ENCODE results near the gene JPT1.
A peak's percentile ranks its signal among the peaks of the same experiment; 100 is the strongest.
"Not testable (repeated sequence)": the region's sequence is repeated elsewhere in the genome, so short reads cannot be mapped to it uniquely, and the experiment has no call there.

Gene JPT1

GRCh38 chr17:75130059-75130631 is 24.2 kb downstream of the JPT1 start:
- DNase-seq (ENCODE audit: low read depth in 2 of 2): no peak

- no peak for DNase-seq (ENCODE audit: low read depth in 2 of 2)
Measured at GRCh38 chr17:75129576-75129975, 24.7 kb downstream of the JPT1 start.

- no peak for DNase-seq (ENCODE audit: low read depth in 2 of 2)
Measured at GRCh38 chr17:75128694-75129505, 25.4 kb downstream of the JPT1 start.

- DNase-seq (ENCODE audit: low read depth in 2 of 2): not testable (repeated sequence)
Measured at GRCh38 chr17:75127936-75128335, 26.4 kb downstream of the JPT1 start.

- DNase-seq (ENCODE audit: low read depth in 2 of 2): no peak
Measured at GRCh38 chr17:75126954-75127353, 27.4 kb downstream of the JPT1 start.

- DNase-seq (ENCODE audit: low read depth in 2 of 2): no peak
Measured at GRCh38 chr17:75125984-75126383, 28.3 kb downstream of the JPT1 start.

- DNase-seq (ENCODE audit: low read depth in 2 of 2): no peak
Measured at GRCh38 chr17:75124819-75125162, 29.5 kb downstream of the JPT1 start.

- DNase-seq (ENCODE audit: low read depth in 2 of 2): peak in 1 of 2 donors; percentile 46
Measured at GRCh38 chr17:75124041-75124818, 30.1 kb downstream of the JPT1 start.

- no peak for DNase-seq (ENCODE audit: low read depth in 2 of 2)
Measured at GRCh38 chr17:75118307-75118706, 36.0 kb downstream of the JPT1 start.

GRCh38 chr17:75116737-75117136 is 37.6 kb downstream of the JPT1 start:
- no peak for DNase-seq (ENCODE audit: low read depth in 2 of 2)

- DNase-seq (ENCODE audit: low read depth in 2 of 2): no peak
Measured at GRCh38 chr17:75115555-75115954, 38.8 kb downstream of the JPT1 start.

GRCh38 chr17:75114552-75115314 is 39.6 kb downstream of the JPT1 start:
- DNase-seq (ENCODE audit: low read depth in 2 of 2): no peak

GRCh38 chr17:75113798-75114551 is 40.3 kb downstream of the JPT1 start:
- DNase-seq (ENCODE audit: low read depth in 2 of 2): peak; percentile 79 to 83

GRCh38 chr17:75111777-75112335 is 42.5 kb downstream of the JPT1 start:
- no peak for DNase-seq (ENCODE audit: low read depth in 2 of 2)

- no peak for DNase-seq (ENCODE audit: low read depth in 2 of 2)
Measured at GRCh38 chr17:75110234-75110937, 43.9 kb downstream of the JPT1 start.

- DNase-seq (ENCODE audit: low read depth in 2 of 2): peak; percentile 75 to 84
Measured at GRCh38 chr17:75109407-75110233, 44.7 kb downstream of the JPT1 start, which contains the start of gene ARMC7. Gene ARMC7, plus strand, starts transcription at chr17:75109969. Its CDS starts 320 bp downstream, at chr17:75110289.

- no peak for DNase-seq (ENCODE audit: low read depth in 2 of 2)
Measured at GRCh38 chr17:75109046-75109406, 45.3 kb downstream of the JPT1 start.

- no peak for DNase-seq (ENCODE audit: low read depth in 2 of 2)
Measured at GRCh38 chr17:75108193-75108592, 46.1 kb downstream of the JPT1 start.
